Testis (tissue), 2 donors: Measurements from ENCODE around the gene CDC42EP4.

Experiments
- CTCF ChIP-seq, 3 experiments: fragments of 450-650 bp in 2 of 3; fragments of 200-600 bp in 1 of 3; sonication (generic) in 1 of 3; IDR thresholded peaks; one replicate each; pipeline ENCODE4 v1.5.1; 2016 to 2019; ENCODE audit warnings: antibody characterized with exemption in 3 of 3, mild to moderate bottlenecking in 2 of 3, moderate library complexity in 1 of 3
- POLR2A ChIP-seq: fragments of 450-650 bp; IDR thresholded peaks from one replicate; pipeline ENCODE4 v1.6.1; 2017; ENCODE audit warnings: antibody characterized with exemption, mild to moderate bottlenecking, moderate library complexity

GRCh38 chr17:73311428-73311780 lies 397 bp downstream of the CDC42EP4 start:
- TF ChIP-seq CTCF (IDR thresholded peaks at IDR 0.05) (no peak), POLR2A (no peak)
